ENCODE data around the gene GATD1. TPM values are rescaled to one million over a fixed set of nuclear protein-coding genes. Genes with fewer than 3 reads are reported as not detected.

The GATD1 gene
- total RNA-seq, 4 donors from 2014 or later: 28.0 to 239 (median 38.4) TPM

DNA sequence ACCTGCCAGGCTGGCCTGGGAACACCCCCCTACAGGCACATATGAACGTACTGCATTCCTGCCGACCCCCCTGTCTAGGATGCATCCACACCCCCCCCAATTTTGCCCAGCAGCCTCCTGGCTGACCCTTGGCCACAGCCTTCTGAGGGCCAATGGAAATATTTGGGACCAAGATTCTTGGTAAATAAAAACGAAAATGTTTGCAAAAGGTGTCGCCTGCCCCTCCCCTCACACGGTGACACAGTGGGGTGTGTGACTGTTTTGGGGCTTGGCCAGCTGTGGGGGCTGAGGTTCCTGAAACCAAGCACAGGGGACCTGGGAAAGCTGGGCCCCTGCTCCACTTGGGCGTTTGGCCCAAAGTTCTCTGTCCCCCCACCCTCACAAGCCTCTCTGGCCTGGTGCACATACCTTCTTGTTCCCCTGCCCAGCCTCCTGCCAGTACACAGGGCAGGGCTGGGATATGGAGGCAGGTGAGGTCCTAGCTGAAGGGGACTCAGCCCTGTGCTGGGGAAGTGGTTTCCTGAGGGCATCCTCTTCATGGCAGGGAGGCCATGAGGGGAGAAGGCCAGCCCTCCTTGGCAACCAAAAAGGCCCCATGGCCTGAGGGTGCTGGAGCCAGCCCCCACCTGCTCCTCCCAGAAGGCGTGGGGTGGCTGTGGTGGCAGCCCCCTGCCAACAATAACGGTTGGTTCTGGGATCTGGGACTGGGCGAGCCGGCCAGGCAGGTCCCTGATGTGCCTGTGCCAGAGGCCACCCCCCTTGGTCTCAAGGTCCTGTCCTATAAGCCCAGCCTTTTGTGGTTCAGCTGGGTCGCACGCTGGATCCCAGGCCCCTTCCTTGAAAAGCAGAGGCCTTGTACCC is 48.3 kb upstream of the GATD1 start:
- Histone ChIP-seq H3K9me3 (no peaks in the 10 kb centered on the region), H3K27ac (peak overlapping the region; percentile 91 to 95 (median 94)), H3K4me1 (peaks cover 34 to 87% (median 83%) of the 10 kb centered on the region in 4 donors), H3K36me3 (peaks cover 0 to 14% (median 0%) of the 10 kb centered on the region in 4 donors), H3K27me3 (peaks cover 54% of the 10 kb centered on the region), H3K4me3 (peak overlapping the region in 2 of 4 donors; percentile 50 to 64)
- intact Hi-C loops (cut with DNase I; ENCODE audit: low total_unique reads): no loop called here
- in situ Hi-C loops (cut with MboI; ENCODE audit: low pct_ligation_motif_present in 1 of 4, low pct_unique_long_range_greater_than_20kb in 1 of 4, low sequenced_read_pairs in 3 of 4): no loop called here
- peak; percentile 72 for DNase-seq
- TF ChIP-seq EP300 (IDR thresholded peaks at IDR 0.05; ENCODE audit: low read depth) (no peak), POLR2A (IDR thresholded peaks at IDR 0.05) (peak; percentile 34), POLR2AphosphoS5 (IDR thresholded peaks at IDR 0.05) (peak in 1 of 3 donors; percentile 43)
- WGBS, 2 donors (ENCODE audit: low coverage in 1 of 2): 56% methylated on average over 10 of the region's 12 CpGs; no CpG with 5 or more reads in 1 of the 2 donors

DNA sequence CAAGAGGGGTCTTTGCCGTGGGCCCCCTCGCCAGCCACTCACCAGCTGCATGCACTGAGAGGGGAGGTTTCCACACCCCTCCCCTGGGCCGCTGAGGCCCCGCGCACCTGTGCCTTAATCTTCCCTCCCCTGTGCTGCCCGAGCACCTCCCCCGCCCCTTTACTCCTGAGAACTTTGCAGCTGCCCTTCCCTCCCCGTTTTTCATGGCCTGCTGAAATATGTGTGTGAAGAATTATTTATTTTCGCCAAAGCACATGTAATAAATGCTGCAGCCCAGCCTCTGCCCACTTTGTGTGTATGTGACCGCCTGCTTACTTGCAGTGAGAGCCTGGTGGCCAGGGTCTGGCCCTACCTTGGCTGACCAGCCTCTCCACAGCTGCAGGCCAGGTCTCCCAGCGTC is 47.7 kb upstream of the GATD1 start:
- Histone ChIP-seq H3K9me3 (no peaks in the 10 kb centered on the region), H3K36me3 (peaks cover 0 to 14% (median 0%) of the 10 kb centered on the region in 4 donors), H3K27ac (peak overlapping the region; percentile 91 to 95 (median 94)), H3K27me3 (peaks cover 48% of the 10 kb centered on the region), H3K4me3 (no peak overlapping the region), H3K4me1 (peaks cover 29 to 87% (median 80%) of the 10 kb centered on the region in 4 donors)
- in situ Hi-C loops (cut with MboI; ENCODE audit: low pct_ligation_motif_present in 1 of 4, low pct_unique_long_range_greater_than_20kb in 1 of 4, low sequenced_read_pairs in 3 of 4): no loop called here
- intact Hi-C loops (cut with DNase I; ENCODE audit: low total_unique reads): no loop called here
- 62% methylated on average over 11 of the region's 11 CpGs; no CpG with 5 or more reads in 1 of the 2 donors for WGBS, 2 donors (ENCODE audit: low coverage in 1 of 2)
- DNase-seq: no peak
- TF ChIP-seq, protein P1, sequence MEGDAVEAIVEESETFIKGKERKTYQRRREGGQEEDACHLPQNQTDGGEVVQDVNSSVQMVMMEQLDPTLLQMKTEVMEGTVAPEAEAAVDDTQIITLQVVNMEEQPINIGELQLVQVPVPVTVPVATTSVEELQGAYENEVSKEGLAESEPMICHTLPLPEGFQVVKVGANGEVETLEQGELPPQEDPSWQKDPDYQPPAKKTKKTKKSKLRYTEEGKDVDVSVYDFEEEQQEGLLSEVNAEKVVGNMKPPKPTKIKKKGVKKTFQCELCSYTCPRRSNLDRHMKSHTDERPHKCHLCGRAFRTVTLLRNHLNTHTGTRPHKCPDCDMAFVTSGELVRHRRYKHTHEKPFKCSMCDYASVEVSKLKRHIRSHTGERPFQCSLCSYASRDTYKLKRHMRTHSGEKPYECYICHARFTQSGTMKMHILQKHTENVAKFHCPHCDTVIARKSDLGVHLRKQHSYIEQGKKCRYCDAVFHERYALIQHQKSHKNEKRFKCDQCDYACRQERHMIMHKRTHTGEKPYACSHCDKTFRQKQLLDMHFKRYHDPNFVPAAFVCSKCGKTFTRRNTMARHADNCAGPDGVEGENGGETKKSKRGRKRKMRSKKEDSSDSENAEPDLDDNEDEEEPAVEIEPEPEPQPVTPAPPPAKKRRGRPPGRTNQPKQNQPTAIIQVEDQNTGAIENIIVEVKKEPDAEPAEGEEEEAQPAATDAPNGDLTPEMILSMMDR (IDR thresholded peaks at IDR 0.05): no peak
- TF ChIP-seq EP300 (IDR thresholded peaks at IDR 0.05; ENCODE audit: low read depth) (no peak), POLR2AphosphoS5 (IDR thresholded peaks at IDR 0.05) (no peak), POLR2A (IDR thresholded peaks at IDR 0.05) (no peak)

DNA sequence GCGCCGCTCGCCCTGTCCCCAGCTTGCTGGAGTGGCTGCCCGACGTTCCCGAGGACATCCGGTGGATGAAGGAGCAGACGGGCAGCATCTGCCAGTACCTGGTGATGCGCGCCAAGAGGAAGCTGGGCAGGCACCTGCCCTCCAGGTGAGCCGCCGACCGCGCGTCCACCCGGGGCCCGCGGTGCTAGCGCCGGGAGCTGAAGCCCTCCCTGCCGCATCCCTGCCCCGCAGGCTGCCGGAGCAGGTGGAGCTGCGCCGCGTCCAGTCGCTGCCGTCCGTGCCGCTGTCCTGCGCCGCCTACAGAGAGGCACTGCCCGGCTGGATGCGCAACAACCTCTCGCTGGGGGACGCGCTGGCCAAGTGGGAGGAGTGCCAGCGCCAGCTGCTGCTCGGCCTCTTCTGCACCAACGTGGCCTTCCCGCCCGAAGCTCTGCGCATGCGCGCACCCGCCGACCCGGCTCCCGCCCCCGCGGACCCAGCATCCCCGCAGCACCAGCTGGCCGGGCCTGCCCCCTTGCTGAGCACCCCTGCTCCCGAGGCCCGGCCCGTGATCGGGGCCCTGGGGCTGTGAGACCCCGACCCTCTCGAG is 47.1 kb upstream of the GATD1 start:
- 58% methylated on average over 51 of the region's 59 CpGs; no CpG with 5 or more reads in 1 of the 2 donors for WGBS, 2 donors (ENCODE audit: low coverage in 1 of 2)
- peak; percentile 62 for DNase-seq
- peak in 2 of 3 donors; percentile 49 to 54 for TF ChIP-seq POLR2AphosphoS5 (IDR thresholded peaks at IDR 0.05)
- TF ChIP-seq, protein P1 (IDR thresholded peaks at IDR 0.05): no peak
- Histone ChIP-seq H3K4me3 (no peak overlapping the region), H3K36me3 (peaks cover 0 to 14% (median 0%) of the 10 kb centered on the region in 4 donors), H3K9me3 (no peaks in the 10 kb centered on the region), H3K27ac (peak overlapping the region; percentile 91 to 95 (median 94)), H3K27me3 (peaks cover 43% of the 10 kb centered on the region), H3K4me1 (peaks cover 25 to 82% (median 74%) of the 10 kb centered on the region in 4 donors)
- in situ Hi-C loops (cut with MboI; ENCODE audit: low pct_ligation_motif_present in 1 of 4, low pct_unique_long_range_greater_than_20kb in 1 of 4, low sequenced_read_pairs in 3 of 4) (no loop called here), intact Hi-C loops (cut with DNase I; ENCODE audit: low total_unique reads) (no loop called here)

DNA sequence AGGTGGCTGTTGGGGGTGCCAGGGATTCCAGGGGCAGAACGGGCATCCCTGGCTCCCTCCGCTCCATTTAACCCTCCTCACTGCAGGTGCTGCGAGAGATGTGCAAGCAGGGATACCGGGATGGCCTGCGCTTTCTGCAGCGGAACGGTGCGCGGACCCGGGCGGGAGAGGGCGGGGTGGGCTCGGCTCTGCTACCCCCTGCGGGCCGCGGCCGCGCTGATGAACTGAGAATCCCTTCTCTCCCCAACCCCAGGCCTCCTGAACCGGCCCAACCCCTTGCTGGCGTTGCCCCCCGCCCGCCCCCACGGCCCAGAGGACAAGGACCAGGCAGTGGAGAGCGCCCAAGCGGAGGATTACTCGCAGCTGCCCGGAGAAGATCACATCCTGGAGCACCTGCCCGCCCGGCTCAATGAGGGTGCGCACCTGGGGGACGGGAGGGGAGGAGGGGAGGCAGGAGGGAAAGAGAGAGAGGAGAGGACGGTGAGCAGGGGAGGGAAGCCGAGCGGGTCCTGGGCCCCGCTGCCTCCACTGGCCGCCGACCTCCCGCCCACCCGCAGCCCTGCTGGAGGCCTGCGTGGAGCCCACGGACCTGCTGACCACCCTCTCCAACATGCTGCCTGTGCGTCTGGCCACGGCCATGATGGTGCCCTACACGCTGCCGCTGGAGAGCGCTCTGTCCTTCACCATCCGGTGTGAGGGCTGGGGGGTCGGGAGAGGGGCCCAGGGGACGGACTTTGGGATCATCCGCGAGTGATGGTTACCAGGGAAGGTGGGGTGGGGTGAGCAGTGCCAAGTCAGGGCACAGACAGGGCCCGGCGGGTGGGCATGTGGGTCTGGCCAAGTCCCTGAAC is 46.4 kb upstream of the GATD1 start:
- H3K4me1 ChIP-seq: peaks cover 21 to 80% (median 71%) of the 10 kb centered on the region in 4 donors
- no peak for DNase-seq
- H3K9me3 ChIP-seq: no peaks in the 10 kb centered on the region
- peaks cover 36% of the 10 kb centered on the region for H3K27me3 ChIP-seq
- TF ChIP-seq EP300 (IDR thresholded peaks at IDR 0.05; ENCODE audit: low read depth) (no peak), POLR2AphosphoS5 (IDR thresholded peaks at IDR 0.05) (no peak), POLR2A (IDR thresholded peaks at IDR 0.05) (no peak)
- TF ChIP-seq, protein P1 (IDR thresholded peaks at IDR 0.05): no peak
- peak overlapping the region in 1 of 4 donors; percentile 95 for H3K27ac ChIP-seq
- H3K4me3 ChIP-seq: no peak overlapping the region
- 91% methylated on average over 53 of the region's 53 CpGs; no CpG with 5 or more reads in 1 of the 2 donors for WGBS, 2 donors (ENCODE audit: low coverage in 1 of 2)
- in situ Hi-C loops (cut with MboI; ENCODE audit: low pct_ligation_motif_present in 1 of 4, low pct_unique_long_range_greater_than_20kb in 1 of 4, low sequenced_read_pairs in 3 of 4) (no loop called here), intact Hi-C loops (cut with DNase I; ENCODE audit: low total_unique reads) (no loop called here)
- H3K36me3 ChIP-seq: peaks cover 0 to 14% (median 0%) of the 10 kb centered on the region in 4 donors
